GM21381 (cell line): ENCODE measurements around the gene PDCD1LG2.

Experiments used
- ATAC-seq: cut with Tn5 transposase; IDR thresholded peaks from one replicate; pipeline ENCODE4 v1.9.1; 2021; ENCODE audit warnings: mild to moderate bottlenecking, moderate library complexity; ENCODE audit not compliant: unreplicated experiment

The PDCD1LG2 gene

GRCh38 chr9:5608298-5609225 is 98.2 kb downstream of the PDCD1LG2 start:
- ATAC-seq = peak; percentile 57

GRCh38 chr9:5609226-5609596 is 98.9 kb downstream of the PDCD1LG2 start:
- no peak for ATAC-seq

- ATAC-seq = no peak
Measured at GRCh38 chr9:5610491-5610890, 100.2 kb downstream of the PDCD1LG2 start.

GRCh38 chr9:5611321-5612184 is 101.2 kb downstream of the PDCD1LG2 start:
- no peak for ATAC-seq

- ATAC-seq = no peak
Measured at GRCh38 chr9:5612185-5612530, 101.8 kb downstream of the PDCD1LG2 start.

- no peak for ATAC-seq
Measured at GRCh38 chr9:5614192-5614591, 103.9 kb downstream of the PDCD1LG2 start.

DNA sequence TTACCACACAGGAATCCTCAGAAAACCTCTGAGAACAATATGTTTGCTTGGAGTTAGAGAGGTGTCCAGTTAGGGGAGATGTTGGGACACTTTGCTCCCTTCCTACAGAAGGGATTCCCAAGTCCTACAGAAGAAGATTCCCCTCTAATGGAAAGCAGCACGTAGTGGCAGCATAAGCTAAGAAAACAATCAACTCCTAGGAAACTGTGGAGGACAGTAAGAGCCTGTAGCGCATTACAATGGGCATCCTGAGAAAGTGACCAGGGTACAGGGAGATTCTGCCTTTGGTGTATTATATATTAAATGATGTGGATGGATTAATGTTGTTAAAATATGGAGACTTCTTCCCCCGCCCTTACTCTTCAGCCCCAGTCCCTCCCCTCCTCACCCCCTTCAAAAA is 104.7 kb downstream of the PDCD1LG2 start:
- no peak for ATAC-seq

DNA sequence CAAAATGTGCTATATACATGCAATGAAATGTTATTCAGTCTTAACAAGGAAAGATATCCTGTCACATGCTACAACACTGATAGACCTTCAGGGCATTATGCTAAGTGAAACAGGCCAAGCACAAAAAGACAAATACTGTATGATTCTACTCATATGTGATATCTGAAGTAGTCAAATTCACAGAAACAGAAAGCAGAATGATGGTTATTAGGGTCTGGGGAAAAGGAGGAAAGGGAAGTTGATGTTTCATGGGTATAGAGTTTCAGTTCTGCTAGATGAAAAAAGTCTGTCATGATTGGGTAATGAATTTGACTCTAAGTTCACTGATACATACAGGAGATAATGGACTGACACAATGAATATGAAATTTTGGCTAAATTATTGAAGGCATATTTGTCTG is 107.4 kb downstream of the PDCD1LG2 start:
- ATAC-seq = peak; percentile 94

DNA sequence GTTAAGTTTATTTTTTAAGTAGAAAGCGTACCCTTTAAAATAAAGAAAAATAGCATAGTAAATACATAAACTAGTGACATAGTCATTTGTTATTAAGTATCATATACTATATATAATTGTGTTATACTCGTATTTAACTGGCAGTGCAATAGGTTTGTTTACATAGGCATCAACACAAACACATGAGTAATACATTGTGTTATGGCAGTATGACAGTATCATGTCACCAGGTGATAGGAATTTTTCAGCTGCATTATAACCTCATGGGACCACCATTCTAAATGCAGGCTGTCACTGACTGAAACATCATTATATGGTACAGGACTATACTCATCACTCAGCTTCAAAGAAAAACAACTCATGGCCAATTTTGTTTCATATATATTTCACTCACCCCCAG is 110.2 kb downstream of the PDCD1LG2 start:
- no peak for ATAC-seq
